Measurements from ENCODE around the gene HTT-AS.
A peak's percentile ranks its signal among the peaks of the same experiment; 100 is the strongest.

HTT-AS gene

GRCh38 chr4:3047464-3048286 is 26.7 kb downstream of the HTT-AS start:
- DNase-seq: peak; percentile 57 to 80

GRCh38 chr4:3046623-3047022 is 27.7 kb downstream of the HTT-AS start:
- DNase-seq: no peak

DNA sequence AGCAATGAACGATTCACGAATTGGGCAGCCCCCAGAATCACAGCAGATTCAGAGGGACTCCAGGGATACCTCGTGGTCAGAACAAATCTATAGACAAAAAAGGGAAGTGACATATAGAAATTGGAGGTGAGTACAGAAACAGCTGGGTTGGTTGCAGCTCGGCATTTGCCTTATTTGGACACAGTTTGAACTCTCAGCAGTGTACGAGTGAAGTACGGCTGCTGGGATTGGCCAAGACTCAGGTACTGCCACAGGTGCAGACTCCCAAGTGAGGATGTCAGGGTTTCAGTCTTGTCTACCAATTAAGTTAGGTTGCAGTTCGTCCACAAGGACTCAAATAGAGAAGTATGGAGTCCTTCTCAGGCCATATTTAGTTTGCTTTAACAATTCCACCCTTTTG is 28.2 kb downstream of the HTT-AS start:
- DNase-seq: no peak

GRCh38 chr4:3044870-3045819 is 29.2 kb downstream of the HTT-AS start:
- no peak for DNase-seq

GRCh38 chr4:3043282-3044020 is 30.9 kb downstream of the HTT-AS start:
- no peak for DNase-seq

DNA sequence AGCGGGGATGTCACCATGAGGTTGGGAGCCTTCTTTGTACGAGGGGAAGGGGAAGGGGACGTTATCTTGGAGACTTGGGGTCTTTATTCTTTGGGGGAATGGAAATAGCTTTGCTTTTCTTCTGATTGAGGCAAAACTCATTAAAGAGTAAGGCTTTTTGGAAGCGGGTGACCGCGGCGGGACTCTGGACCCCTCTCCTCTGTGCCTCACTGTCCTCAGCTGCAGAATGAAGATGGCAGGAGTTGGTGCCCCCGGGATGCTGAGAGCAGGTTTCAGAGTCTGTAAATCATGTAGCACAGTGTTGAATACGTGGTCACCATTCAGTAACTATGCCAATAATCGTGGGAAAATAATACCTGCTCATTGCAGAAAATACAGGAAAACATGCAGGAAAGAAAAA is 32.1 kb downstream of the HTT-AS start:
- no peak for DNase-seq

- DNase-seq: peak; percentile 33 to 81
Observed at GRCh38 chr4:3041192-3042142, 32.9 kb downstream of the HTT-AS start.

DNA sequence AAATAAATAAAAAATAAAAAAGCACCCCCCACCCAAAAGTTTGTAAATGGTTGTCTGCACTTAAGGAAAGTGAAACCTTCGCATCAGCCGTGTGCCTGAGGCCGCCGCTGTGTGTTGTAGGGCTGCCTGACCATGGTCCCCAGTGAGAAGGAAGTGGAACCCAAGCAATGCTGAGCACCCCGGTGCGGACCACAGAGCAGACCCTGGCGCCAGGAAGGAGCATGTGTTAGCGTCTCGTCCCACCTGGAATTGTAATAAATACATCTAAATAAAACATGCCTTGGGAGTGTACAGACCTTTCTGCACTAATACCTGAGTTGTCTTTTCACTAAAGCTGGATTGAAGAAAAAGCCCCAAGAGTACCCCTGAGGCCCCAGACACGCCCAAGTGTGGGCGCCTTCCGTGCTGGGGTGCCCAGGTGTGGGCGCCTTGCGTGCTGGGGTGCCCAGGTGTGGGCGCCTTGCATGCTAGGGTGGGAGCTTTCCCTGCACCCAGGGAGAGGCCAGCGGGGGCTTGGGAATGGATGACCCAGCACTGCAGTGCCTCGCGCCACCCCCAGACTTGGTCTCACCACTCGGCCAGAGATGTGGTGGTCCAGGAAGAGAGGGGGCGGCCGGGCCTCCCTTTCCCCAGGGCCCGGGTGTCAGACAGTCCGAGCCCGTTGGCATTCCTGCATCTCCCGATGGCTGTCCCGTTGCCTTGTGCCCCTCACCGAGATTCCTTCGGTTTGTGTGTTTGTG is 33.7 kb downstream of the HTT-AS start:
- DNase-seq: no peak

DNA sequence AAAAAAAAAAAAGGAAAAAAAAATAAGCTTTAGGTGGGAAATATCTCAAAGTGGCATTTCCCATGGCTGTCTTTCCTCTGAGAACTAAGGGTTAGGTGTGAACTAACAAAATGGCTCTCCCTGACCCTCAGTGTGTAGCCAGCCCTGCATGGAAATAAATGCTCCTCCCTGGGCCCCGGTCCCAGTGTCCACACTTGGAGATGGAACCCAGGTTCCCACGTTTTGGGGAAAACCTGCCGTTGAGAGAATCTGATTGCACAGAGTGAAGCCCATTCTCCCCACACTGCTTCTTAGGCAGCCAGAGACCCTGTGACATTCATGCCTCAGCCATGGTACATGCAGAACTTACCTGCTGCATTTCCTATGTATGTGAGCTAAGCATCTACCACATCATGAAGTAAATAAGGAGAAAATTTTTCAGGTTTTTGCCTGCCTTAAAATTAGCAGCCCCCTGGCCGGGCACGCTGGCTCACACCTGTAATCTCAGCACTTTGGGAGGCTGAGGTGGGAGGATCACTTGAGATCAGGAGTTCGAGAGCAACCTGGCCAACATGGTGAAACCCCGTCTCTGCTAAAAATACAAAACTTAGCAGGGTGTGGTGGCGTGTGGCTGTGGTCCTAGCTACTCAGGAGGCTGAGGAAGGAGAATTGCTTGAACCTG is 34.5 kb downstream of the HTT-AS start:
- no peak for DNase-seq

DNA sequence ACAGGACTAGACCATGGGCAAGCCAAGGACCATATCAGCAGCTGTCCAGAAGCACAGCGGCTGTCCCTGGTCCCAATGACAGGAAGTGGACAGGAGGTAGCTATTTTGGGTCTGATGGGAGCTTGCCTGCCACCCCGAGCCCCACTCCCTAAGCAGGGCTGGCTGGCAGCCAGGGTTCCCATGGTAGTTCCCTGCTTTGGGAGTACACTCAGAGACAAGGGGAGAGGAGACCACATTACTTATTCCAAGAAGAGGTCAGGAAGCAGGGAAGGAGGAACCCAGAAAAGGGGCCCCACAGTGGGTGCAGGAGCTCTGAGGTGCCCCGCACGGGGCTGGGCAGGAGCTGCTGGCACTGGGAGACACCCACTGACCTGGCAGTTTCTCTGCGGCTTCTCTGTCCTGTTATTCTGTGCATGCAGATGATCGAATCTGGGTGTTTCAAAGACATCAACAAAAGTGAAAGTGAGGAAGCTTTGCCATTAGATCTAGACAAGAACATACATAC is 36.3 kb downstream of the HTT-AS start:
- DNase-seq: no peak

GRCh38 chr4:3036131-3036952 is 38.0 kb downstream of the HTT-AS start:
- DNase-seq: no peak

GRCh38 chr4:3035674-3036073 is 38.7 kb downstream of the HTT-AS start:
- no peak for DNase-seq

- DNase-seq: no peak
Observed at GRCh38 chr4:3035249-3035648, 39.1 kb downstream of the HTT-AS start.

DNA sequence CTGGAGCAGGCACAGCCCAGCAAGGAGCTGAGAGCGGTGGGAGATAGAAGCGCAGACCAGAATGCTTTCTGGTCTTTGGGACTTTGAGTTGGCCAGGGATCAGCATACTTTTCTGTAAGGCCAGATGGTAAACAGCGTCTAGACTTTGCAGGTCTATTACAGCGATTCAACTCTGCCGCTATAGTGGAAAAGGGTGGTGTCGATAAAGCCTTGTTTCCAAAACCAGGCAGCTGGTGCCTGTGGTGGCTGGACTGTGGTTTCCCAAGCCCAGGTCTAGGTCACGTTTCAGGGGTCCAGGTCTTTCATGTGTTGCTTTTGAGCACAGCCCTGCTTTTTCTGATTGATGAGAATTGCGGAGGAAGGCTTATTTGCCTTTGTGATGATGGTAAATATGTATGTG is 40.1 kb downstream of the HTT-AS start:
- DNase-seq: no peak

DNA sequence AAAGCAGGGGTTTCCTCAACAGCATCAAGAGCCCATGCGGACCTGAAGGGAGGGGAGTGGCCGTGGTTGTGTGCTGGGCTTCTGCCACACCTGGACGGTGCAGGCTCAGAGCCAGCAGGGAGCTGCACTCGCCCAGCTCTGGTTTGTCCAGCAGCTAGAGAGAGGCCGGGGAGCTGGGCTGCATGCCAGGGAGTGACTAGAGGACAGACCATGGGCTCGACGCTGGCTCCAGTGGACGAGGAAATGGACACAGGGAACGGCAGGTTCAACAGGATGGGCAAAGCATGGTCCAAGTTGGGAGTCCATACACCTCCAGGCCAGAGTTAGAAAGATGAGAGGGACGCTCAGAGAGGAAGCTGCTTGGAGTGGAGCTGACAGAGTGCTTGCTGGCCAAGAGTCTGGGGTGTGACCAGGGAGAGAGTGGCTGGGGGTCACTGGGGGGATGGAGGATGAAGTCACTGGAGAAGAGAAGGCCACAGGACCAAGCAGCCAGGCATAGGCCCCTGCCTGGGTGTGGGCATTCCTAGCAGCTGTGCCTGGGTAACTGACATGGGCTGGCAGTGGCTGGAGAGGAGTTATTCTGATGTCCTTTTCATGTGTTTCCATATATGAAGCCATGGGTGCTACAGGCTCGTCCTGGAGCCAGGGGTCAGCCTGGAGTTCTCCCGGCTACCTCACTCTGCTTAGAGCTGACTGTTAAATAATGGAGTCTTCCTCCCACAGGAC is 42.8 kb downstream of the HTT-AS start:
- DNase-seq: no peak

DNA sequence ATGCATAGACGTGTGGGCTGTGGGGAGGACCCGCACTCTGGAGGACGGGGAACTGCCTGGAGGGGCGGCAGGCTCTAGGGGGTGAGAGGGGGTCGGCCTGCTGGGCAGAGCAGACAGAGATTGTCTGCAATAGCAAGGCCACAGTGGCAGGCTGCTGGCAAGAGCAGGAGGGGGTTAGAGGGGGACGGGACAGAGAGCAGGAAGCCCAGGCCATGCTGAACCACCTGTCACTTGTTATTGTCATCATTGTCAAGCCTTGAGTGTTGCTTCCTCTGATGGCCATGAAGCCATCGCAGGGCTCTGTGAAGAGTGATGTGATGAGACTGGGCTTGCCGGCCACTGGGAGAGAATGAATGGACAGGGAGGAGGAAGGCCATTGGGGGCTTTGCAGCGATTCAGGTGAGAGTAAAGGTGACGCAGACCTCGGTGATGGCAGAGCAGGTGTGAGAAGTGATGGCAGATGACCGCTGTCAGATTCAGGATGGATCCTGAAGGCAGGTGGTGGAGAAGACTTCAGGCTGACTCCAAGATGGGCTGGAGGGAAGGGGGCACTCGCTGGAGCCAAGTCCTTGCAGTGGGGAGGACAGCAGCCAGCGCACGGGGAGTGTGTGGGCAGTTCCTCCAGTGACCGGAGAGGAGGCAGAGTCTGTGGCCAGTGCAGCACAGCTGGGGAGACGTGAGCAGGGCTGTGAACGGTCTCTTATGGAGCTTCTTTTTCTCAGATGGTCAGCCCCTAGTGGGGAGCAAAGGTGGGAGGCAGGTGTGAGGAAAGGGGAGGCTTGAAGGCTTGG is 43.6 kb downstream of the HTT-AS start:
- DNase-seq: no peak

DNA sequence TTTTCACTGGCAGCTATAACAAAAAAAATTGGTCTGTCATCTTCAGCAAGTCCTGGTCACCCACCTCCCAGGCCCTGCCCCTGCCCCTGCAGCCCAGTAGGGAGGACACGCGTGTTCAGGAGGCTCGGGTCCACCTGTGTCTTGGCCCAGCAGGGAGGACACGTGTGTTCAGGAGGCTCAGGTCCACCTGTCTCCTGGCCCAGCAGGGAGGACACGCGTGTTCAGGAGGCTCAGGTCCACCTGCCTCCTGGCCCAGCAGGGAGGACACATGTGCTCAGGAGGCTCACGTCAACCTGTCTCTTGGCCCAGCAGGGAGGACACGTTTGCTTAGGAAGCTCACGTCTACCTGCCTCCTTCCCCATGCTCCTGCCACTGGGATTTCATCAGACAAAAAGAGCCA is 44.9 kb downstream of the HTT-AS start:
- no peak for DNase-seq

DNA sequence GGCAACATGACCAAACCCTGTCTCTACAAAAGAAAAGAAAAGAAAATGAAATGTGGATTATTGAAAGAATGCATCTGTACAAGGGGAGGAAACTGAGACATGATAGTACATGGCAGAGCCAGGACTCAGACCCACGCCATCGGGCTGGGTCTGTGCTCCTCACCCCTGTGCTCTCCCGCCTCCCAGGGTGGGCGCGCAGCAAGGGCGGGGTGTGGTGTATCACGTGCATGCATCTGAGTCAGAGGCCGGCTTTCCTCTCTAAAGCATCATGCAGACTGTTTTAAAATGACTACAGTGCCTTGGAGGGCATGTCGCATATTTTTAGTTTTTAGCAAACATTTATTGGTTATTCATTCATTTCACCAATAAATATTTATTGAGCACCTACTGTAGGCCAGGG is 47.8 kb downstream of the HTT-AS start:
- DNase-seq: no peak

Data from NCI-H526 (cell line).